Measurements from ENCODE around the gene SMC1A.

DNA sequence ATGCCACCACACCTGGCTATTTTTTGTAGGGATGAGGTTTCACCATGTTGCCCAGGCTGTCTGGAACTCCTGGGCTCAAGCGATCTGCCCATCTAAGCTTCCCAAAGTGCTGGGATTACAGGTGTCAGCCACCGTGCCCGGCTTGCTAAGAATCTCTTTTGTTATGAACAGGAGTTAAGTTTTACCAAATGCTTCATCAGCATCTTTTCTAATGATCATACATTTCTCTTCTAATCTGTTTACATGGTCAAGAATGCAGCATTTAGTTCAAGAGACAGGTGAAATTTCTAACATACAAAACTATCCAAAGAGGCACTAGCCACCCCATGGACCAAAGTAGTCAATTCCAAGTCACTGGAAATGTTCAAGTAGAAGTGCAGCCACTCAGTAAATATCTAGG, 88.6 kb downstream of the SMC1A start:
- no peak for TF ChIP-seq EZH2 (IDR thresholded peaks at IDR 0.05; ENCODE audit: low read depth)
- TF ChIP-seq, protein P1, sequence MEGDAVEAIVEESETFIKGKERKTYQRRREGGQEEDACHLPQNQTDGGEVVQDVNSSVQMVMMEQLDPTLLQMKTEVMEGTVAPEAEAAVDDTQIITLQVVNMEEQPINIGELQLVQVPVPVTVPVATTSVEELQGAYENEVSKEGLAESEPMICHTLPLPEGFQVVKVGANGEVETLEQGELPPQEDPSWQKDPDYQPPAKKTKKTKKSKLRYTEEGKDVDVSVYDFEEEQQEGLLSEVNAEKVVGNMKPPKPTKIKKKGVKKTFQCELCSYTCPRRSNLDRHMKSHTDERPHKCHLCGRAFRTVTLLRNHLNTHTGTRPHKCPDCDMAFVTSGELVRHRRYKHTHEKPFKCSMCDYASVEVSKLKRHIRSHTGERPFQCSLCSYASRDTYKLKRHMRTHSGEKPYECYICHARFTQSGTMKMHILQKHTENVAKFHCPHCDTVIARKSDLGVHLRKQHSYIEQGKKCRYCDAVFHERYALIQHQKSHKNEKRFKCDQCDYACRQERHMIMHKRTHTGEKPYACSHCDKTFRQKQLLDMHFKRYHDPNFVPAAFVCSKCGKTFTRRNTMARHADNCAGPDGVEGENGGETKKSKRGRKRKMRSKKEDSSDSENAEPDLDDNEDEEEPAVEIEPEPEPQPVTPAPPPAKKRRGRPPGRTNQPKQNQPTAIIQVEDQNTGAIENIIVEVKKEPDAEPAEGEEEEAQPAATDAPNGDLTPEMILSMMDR (conservative IDR thresholded peaks at IDR 0.05), result no peak

Measured in PC-9 (cell line).